Measurements from ENCODE around the gene SLC35A1. TPM values are rescaled to one million over a fixed set of nuclear protein-coding genes. Genes with fewer than 3 reads are reported as not detected.

The SLC35A1 gene
- total and polyA plus RNA-seq, 2 of the 8 experiments (the other 6 are each of a cell fraction or from before 2014, with no cell fraction given), result 4.7 to 9.2 TPM

GRCh38 chr6:87465051-87465450 is 7.7 kb upstream of the SLC35A1 start:
- no peaks in the 10 kb centered on the region for H3K4me1 ChIP-seq (replicated peaks in 1 of 4; ENCODE audit: control insufficient read depth in 3 of 4, insufficient read depth in 4 of 4, low read length in 3 of 4)
- H3K4me2 ChIP-seq (ENCODE audit: insufficient read depth in 1 of 2, low read depth in 2 of 2, low read length in 2 of 2), result no peak overlapping the region
- FAIRE-seq (no peak), DNase-seq (ENCODE audit: low read depth in 1 of 2, low spot score in 2 of 2) (no peak)
- no peak overlapping the region for H2AK5ac ChIP-seq (ENCODE audit: low read depth, low read length)
- no peaks in the 10 kb centered on the region for H3K9me3 ChIP-seq (ENCODE audit: insufficient read depth in 2 of 2, low read depth in 1 of 2, low read length in 1 of 2)
- no peaks in the 10 kb centered on the region for H3K79me1 ChIP-seq (ENCODE audit: low read depth, low read length)
- no peak overlapping the region for H2AFZ ChIP-seq (ENCODE audit: low read length)
- H3K23me2 ChIP-seq (ENCODE audit: low read depth, low read length), result no peaks in the 10 kb centered on the region; the same call in 1 of the 2 replicates
- no peak overlapping the region for H4K5ac ChIP-seq (ENCODE audit: insufficient read length, low read depth, low read length)
- H3K18ac ChIP-seq (ENCODE audit: extremely low read depth, low read length), result no peak overlapping the region
- POLR2A ChIA-PET (ENCODE audit: partially characterized antibody), result no interaction called here
- no peak overlapping the region for H3K56ac ChIP-seq (replicated peaks; ENCODE audit: insufficient read length, low read depth, low read length)
- H3K27ac ChIP-seq (ENCODE audit: low read depth, low read length), result no peak overlapping the region
- H3K14ac ChIP-seq (ENCODE audit: insufficient read length), result no peak overlapping the region
- 86% methylated on average over 2 of the region's 2 CpGs; no CpG with 5 or more reads in 1 of the 2 experiments for WGBS, 2 experiments (ENCODE audit: extremely low coverage in 1 of 2, insufficient coverage in 1 of 2, insufficient read length in 1 of 2, insufficient replicate concordance in 2 of 2, low coverage in 1 of 2, low lambda C conversion rate in 2 of 2, missing lambda C conversion rate in 1 of 2)
- no peak overlapping the region for H2BK15ac ChIP-seq (ENCODE audit: low read length)
- H4K91ac ChIP-seq (replicated peaks; ENCODE audit: insufficient read length, low read length), result no peak overlapping the region
- H3K23ac ChIP-seq (ENCODE audit: insufficient read length), result no peak overlapping the region
- H3K36me3 ChIP-seq (ENCODE audit: control insufficient read depth in 2 of 4, insufficient read depth in 4 of 4, low read length in 3 of 4), result no peaks in the 10 kb centered on the region
- no peak overlapping the region for H2BK5ac ChIP-seq (ENCODE audit: low read depth, low read length)
- H3K4ac ChIP-seq (replicated peaks; ENCODE audit: insufficient read length, low read depth, low read length), result no peak overlapping the region
- no peaks in the 10 kb centered on the region for H4K20me1 ChIP-seq (replicated peaks in 1 of 2; ENCODE audit: control insufficient read depth in 1 of 2, insufficient read depth in 2 of 2, low read length in 2 of 2)
- TF ChIP-seq USF2 (IDR thresholded peaks at IDR 0.05; ENCODE audit: low read length), result no peak
- no peak for TF ChIP-seq CTBP2 (IDR thresholded peaks at IDR 0.05; ENCODE audit: borderline replicate concordance, insufficient read depth, insufficient read length, low read length)
- no peak for TF ChIP-seq SIRT6 (IDR thresholded peaks at IDR 0.05; ENCODE audit: low read length)
- no peak for TF ChIP-seq BRCA1 (IDR thresholded peaks at IDR 0.05; ENCODE audit: low read depth, low read length)
- TF ChIP-seq CTCF (IDR thresholded peaks at IDR 0.05; ENCODE audit: control extremely low read depth in 1 of 3, insufficient read depth in 1 of 3, low read depth in 1 of 3, low read length in 3 of 3), result no peak
- TF ChIP-seq ASH2L (IDR thresholded peaks at IDR 0.05; ENCODE audit: low read length), result no peak
- no peak overlapping the region for H2BK12ac ChIP-seq (ENCODE audit: low read depth, low read length)
- H4K8ac ChIP-seq (ENCODE audit: extremely low read depth, insufficient read depth, low read length), result no peak overlapping the region
- CTCF ChIA-PET (ENCODE audit: partially characterized antibody), result interaction anchor here (0.5 to 1.1 kb wide), 3 partner anchors 86 to 400 kb away, joined by 3 read pairs; no protein-coding TSS in a partner anchor
- H2BK20ac ChIP-seq (ENCODE audit: low read length), result no peak overlapping the region
- H3K9ac ChIP-seq (replicated peaks in 1 of 4; ENCODE audit: extremely low read depth in 1 of 4, low read depth in 3 of 4, low read length in 3 of 4), result no peak overlapping the region
- no peak overlapping the region for H3K4me3 ChIP-seq (ENCODE audit: extremely low read depth in 1 of 4, insufficient read depth in 2 of 4, low read depth in 3 of 4, low read length in 4 of 4)
- no peaks in the 10 kb centered on the region for H3K27me3 ChIP-seq (replicated peaks in 1 of 4; ENCODE audit: control insufficient read depth in 3 of 4, extremely low read depth in 1 of 4, insufficient read depth in 3 of 4, low read length in 3 of 4)
- no peaks in the 10 kb centered on the region for H3K79me2 ChIP-seq (ENCODE audit: control insufficient read depth in 1 of 2, insufficient read depth in 2 of 2, low read length in 2 of 2)
- H2BK120ac ChIP-seq (replicated peaks; ENCODE audit: low read depth, low read length), result no peak overlapping the region

Data from H1 (cell line).